Psoas muscle (tissue), 8 donors: ENCODE measurements around the gene PLXNC1. TPM values are rescaled to one million over a fixed set of nuclear protein-coding genes. Genes with fewer than 3 reads are reported as not detected.

Source experiments
- ATAC-seq, 4 donors: fragments of 200-7000 bp; cut with Tn5 transposase; one replicate each; pipeline ENCODE4 v1.9.1; 2020; ENCODE audit warnings: moderate library complexity in 3 of 4, mild to moderate bottlenecking in 2 of 4
- DNase-seq, 2 donors: peaks; one replicate each; pipeline ENCODE4 v3.0.0-alpha.2; 2020
- H3K27ac ChIP-seq: fragments of 200-600 bp; one replicate; pipeline ENCODE4 v1.8.0; 2022
- H3K27me3 ChIP-seq, 3 donors: fragments of 200-600 bp in 1 of 3; one replicate each; pipeline versions ENCODE4 v1.6.1 to v1.8.0; 2013 to 2022; ENCODE audit warnings: low read length in 2 of 3, mild to moderate bottlenecking in 2 of 3, moderate library complexity in 1 of 3; ENCODE audit not compliant: insufficient read depth in 3 of 3
- H3K36me3 ChIP-seq, 2 donors: fragments of 200-600 bp in 1 of 2; one replicate each; pipeline versions ENCODE4 v1.6.1 to v1.8.0; 2013 to 2022; ENCODE audit warnings: low read depth in 1 of 2, mild to moderate bottlenecking in 1 of 2, moderate library complexity in 1 of 2; ENCODE audit not compliant: insufficient read depth in 1 of 2
- H3K4me1 ChIP-seq: fragments of 200-600 bp; one replicate; pipeline ENCODE4 v1.8.0; 2022
- H3K4me3 ChIP-seq: fragments of 200-600 bp; one replicate; pipeline ENCODE4 v1.8.0; 2022; ENCODE audit warnings: mild to moderate bottlenecking
- H3K9me3 ChIP-seq: fragments of 200-600 bp; one replicate; pipeline ENCODE4 v1.8.0; 2022
- WGBS, 3 donors: extraction: QIAGEN DNeasy Blood & Tissue Kit; methylation state at CpG; one replicate each; pipeline versions ENCODE4 v1.1.6 to v1.1.7; 2013; 5-methylcytosine and 5-hydroxymethylcytosine counted together
- intact Hi-C, 2 donors: fragments of 100-400 bp; cut with DNase I; formaldehyde crosslinking; loops; one replicate each; pipeline versions ENCODE4 v1.11.0 to v1.14.2; 2022
- polyA plus RNA-seq, 3 donors: library from polyadenylated mRNA; stranded (reverse); fragments of 200-250 nt; gene quantifications; one replicate each; pipeline ENCODE4 v1.2.3, GENCODE V29; 2013
- total RNA-seq, 4 donors: library from RNA; stranded (reverse); fragmentation: NEBNext Ultra II Directional in 2 of 4; extraction: Animal tissue kit (Norgen Biotek cat#: 25700) in 2 of 4; gene quantifications; one replicate each; pipeline versions ENCODE4 v1.2.1 to v1.2.4, GENCODE V29; 2021 to 2023
- TF ChIP-seq, protein P1 (sequence below): fragments of 200-600 bp; IDR thresholded peaks from one replicate; pipeline ENCODE4 v1.8.0; 2022; ENCODE audit warnings: antibody characterized with exemption
- donor health status: healthy with polysubstance abuse.
- donor health status: DM: no; HTN: no; CAD: no; lungs with moderate emphysema.
- donor health status: Bipolar disorder and iron deficiency.
- donor health status: healthy.
- donor health status: DM: yes; HTN: yes; CAD: no.
- donor health status: DM: no; HTN: no; CAD: no.
- donor health status: DM: no; HTN: no; CAD: no.
- donor health status: DM: yes; HTN: yes; CAD: no.

Gene PLXNC1
- total and polyA plus RNA-seq, 7 donors = 0.18 to 4.0 (median 0.52) TPM

DNA sequence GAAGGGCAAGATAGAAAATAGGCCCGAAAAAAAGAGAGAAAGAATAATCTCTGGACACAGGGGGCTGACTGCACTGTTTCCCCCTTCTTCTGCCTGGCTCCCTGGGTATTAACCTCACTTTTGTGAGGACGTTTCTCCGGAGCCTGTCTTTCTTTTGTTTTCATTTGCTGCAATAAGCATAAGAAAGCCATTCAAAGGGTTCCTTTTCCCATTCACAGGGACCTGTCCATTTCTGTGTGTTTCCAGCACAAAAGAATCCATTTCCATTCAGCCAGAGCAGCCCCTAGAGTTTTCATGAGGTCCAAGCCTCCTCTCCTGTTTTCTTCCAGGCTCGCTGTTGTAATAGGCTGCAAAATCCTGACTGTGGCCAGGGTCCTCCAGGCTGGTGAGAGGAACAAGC lies 16.8 kb downstream of the PLXNC1 start:
- H3K9me3 ChIP-seq = no peaks in the 10 kb centered on the region
- no peak for DNase-seq
- H3K36me3 ChIP-seq = no peaks in the 10 kb centered on the region
- TF ChIP-seq, protein P1, sequence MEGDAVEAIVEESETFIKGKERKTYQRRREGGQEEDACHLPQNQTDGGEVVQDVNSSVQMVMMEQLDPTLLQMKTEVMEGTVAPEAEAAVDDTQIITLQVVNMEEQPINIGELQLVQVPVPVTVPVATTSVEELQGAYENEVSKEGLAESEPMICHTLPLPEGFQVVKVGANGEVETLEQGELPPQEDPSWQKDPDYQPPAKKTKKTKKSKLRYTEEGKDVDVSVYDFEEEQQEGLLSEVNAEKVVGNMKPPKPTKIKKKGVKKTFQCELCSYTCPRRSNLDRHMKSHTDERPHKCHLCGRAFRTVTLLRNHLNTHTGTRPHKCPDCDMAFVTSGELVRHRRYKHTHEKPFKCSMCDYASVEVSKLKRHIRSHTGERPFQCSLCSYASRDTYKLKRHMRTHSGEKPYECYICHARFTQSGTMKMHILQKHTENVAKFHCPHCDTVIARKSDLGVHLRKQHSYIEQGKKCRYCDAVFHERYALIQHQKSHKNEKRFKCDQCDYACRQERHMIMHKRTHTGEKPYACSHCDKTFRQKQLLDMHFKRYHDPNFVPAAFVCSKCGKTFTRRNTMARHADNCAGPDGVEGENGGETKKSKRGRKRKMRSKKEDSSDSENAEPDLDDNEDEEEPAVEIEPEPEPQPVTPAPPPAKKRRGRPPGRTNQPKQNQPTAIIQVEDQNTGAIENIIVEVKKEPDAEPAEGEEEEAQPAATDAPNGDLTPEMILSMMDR = no peak
- no peaks in the 10 kb centered on the region for H3K4me1 ChIP-seq
- H3K27me3 ChIP-seq = no peaks in the 10 kb centered on the region
- H3K27ac ChIP-seq = no peak overlapping the region
- WGBS, 3 donors = 58 to 75% (median 65%) methylated on average over 4 of the region's 4 CpGs
- no peak overlapping the region for H3K4me3 ChIP-seq
- ATAC-seq = no peak
- intact Hi-C loops = no loop called here

DNA sequence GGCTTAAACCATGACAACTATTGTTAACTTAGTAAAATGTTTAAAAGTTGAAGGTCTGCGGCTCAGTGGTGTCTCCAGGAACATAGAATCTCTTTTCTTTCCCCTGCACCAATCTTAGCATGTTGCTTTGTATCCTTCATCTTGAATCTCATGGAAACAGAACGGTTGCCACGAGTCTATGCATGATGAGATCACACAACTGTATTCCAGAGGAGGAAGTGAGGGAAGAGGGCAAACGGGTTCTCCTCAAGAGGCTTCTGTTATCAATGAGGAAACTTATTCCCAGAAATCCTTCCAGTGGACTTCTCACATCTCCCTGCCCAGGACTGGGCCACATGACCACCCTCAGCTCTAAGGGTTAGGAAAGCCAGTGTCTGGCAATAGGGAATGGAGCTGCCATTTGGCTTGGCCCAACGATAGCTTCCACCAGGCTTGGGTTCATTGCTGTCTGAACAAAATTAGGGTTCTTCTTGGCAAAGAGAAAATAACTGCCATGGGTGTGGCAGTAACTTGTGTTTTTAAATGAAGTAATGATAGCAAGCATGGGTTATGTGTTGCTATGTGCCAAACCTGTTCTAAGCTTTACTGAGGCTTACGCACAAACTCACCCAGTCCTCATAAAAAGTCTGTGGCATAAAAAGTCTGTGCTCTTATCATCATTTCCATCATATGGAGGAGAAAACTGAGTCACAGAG lies 17.4 kb downstream of the PLXNC1 start:
- WGBS, 3 donors = 75 to 84% (median 78%) methylated on average over 6 of the region's 6 CpGs
- H3K27ac ChIP-seq = no peak overlapping the region

DNA sequence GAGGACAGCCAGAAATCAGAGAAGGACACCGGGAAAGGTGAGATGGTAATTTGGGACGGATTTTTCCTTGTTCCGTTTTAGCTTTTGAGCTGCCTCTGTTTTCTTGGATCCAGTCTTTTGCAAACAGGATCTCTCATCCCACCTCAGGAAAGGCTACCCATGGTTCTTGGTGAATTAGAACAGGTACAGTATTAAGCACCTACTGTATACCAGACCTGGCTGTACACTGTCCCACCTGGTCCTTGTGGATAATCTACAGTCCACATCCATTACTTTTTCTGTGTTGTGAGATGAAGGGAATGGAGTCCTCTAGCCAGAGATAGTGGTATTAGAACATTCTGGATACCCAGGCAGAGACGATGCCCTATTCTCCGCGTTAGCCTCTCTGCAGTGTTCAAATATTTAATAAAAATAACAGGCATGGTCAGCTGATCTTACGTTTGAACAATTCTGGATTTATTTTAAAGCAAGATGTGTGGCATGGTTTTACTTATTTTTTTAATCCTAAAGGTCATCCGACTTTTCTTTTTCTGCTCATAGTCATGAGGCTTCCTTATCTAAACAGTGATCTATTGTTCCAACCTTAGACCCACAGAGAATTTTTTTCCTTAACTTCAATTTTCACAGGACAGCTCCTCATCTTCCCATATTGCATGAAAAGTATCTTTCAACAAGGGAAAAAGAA lies 18.8 kb downstream of the PLXNC1 start:
- WGBS, 3 donors = 84 to 89% (median 88%) methylated on average over 8 of the region's 8 CpGs
- no peak overlapping the region for H3K4me3 ChIP-seq
- H3K4me1 ChIP-seq = no peaks in the 10 kb centered on the region
- H3K36me3 ChIP-seq = no peaks in the 10 kb centered on the region
- TF ChIP-seq, protein P1 = no peak
- no peaks in the 10 kb centered on the region for H3K9me3 ChIP-seq
- no peaks in the 10 kb centered on the region for H3K27me3 ChIP-seq
- intact Hi-C loops = no loop called here
- no peak for DNase-seq
- H3K27ac ChIP-seq = no peak overlapping the region
- ATAC-seq = no peak

More for the DNA sequence above, 17.4 kb downstream of the PLXNC1 start:
- no peak for DNase-seq
- TF ChIP-seq, protein P1 = no peak
- no peaks in the 10 kb centered on the region for H3K36me3 ChIP-seq
- H3K27me3 ChIP-seq = no peaks in the 10 kb centered on the region
- no peak for ATAC-seq
- no peak overlapping the region for H3K4me3 ChIP-seq
- no peaks in the 10 kb centered on the region for H3K9me3 ChIP-seq
- H3K4me1 ChIP-seq = no peaks in the 10 kb centered on the region
- intact Hi-C loops = no loop called here

DNA sequence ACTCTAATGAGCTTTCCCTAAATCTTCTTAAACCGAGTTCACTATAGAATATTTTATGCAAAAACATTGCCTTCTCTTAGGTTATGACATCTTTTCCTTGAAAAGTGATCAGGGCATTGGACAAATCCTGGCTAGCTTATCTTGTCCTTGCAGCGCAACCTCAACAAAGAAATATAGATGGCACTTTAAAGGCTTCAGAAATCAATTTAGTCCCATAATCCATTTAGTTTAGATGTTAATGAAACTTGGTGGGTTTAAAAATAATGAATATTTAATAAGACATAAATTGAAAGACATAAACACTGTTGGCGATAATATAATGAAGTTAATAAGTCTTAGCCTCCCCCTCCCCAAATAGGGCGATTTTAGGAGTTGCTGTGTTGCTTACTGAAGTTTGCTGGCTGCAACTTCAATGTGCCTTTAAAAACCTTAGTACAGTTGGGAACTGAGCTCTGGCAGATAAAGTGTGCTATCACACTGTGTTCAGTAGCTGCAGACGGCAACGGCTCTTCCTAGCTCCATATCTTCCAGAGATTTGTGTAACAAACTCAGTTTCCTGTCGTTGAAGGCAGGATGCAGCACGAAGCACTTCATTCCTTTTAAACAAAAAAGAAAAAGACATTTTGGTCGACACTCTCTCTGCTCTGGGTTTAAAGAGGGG lies 19.5 kb downstream of the PLXNC1 start:
- no peak for DNase-seq
- H3K27ac ChIP-seq = no peak overlapping the region
- H3K27me3 ChIP-seq = no peaks in the 10 kb centered on the region
- H3K36me3 ChIP-seq = no peaks in the 10 kb centered on the region
- ATAC-seq = no peak
- intact Hi-C loops = no loop called here
- H3K4me3 ChIP-seq = no peak overlapping the region
- no peaks in the 10 kb centered on the region for H3K4me1 ChIP-seq
- H3K9me3 ChIP-seq = no peaks in the 10 kb centered on the region
- whole genome bisulfite sequencing, 3 donors = 53 to 55% (median 55%) methylated on average over 9 of the region's 9 CpGs
- TF ChIP-seq, protein P1 = no peak
